ENCODE data around the gene XIRP1. TPM values are rescaled to one million over a fixed set of nuclear protein-coding genes. Genes with fewer than 3 reads are reported as not detected.

XIRP1 gene
- total and polyA plus RNA-seq, 4 donors = 0.08 to 0.81 (median 0.52) TPM

DNA sequence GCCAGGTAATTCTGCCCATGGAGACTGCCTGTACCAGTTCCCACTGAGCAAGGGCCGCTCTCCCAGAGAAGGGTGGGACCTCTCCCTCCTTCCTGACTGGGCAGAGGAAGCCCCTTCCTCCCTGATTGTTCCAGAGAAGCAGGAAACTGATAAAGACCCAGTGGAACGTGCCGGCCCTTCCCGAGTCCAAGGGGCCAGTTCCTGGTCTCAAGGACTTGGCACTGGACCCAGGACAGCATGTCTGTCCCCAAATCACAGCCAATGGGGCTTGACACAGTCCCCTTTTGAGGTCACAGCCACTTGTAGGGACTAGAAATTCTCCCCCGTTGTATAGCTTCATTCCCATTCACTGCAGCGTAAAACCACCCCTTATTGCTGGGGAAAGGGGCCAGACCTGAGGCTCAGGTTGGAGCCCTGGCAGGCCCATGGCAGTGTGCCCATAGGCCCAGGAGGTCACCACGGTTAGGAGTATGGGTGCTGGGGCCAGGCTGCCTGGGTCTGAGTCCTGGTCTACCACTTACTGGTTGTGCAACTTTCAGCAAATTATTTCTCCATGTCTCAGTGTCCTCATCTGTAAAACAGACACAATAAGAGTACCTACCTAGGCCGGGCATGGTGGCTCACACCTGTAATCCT, 57.1 kb downstream of the XIRP1 start:
- Histone ChIP-seq H3K9ac (ENCODE audit: insufficient read depth in 1 of 2, low read length in 2 of 2) (no peak overlapping the region), H3K36me3 (ENCODE audit: control insufficient read depth in 4 of 4, insufficient read depth in 4 of 4, low read length in 4 of 4) (peaks cover 0 to 17% (median 1%) of the 10 kb centered on the region in 4 donors), H3K9me3 (ENCODE audit: control insufficient read depth in 4 of 4, insufficient read depth in 3 of 4, low read length in 3 of 4) (no peaks in the 10 kb centered on the region), H3K27ac (ENCODE audit: low read depth in 1 of 2, low read length in 1 of 2) (peak overlapping the region in 1 of 2 donors; percentile 87), H3K4me1 (ENCODE audit: control insufficient read depth in 5 of 5, insufficient read depth in 5 of 5, low read length in 5 of 5) (peaks cover 0 to 49% (median 0%) of the 10 kb centered on the region in 5 donors), H3K27me3 (ENCODE audit: control insufficient read depth in 3 of 3, insufficient read depth in 3 of 3, low read length in 2 of 3) (no peaks in the 10 kb centered on the region), H3K4me3 (no peak overlapping the region)
- TF ChIP-seq, protein P1, sequence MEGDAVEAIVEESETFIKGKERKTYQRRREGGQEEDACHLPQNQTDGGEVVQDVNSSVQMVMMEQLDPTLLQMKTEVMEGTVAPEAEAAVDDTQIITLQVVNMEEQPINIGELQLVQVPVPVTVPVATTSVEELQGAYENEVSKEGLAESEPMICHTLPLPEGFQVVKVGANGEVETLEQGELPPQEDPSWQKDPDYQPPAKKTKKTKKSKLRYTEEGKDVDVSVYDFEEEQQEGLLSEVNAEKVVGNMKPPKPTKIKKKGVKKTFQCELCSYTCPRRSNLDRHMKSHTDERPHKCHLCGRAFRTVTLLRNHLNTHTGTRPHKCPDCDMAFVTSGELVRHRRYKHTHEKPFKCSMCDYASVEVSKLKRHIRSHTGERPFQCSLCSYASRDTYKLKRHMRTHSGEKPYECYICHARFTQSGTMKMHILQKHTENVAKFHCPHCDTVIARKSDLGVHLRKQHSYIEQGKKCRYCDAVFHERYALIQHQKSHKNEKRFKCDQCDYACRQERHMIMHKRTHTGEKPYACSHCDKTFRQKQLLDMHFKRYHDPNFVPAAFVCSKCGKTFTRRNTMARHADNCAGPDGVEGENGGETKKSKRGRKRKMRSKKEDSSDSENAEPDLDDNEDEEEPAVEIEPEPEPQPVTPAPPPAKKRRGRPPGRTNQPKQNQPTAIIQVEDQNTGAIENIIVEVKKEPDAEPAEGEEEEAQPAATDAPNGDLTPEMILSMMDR (IDR thresholded peaks at IDR 0.05; ENCODE audit: control extremely low read depth, extremely low read depth) = no peak
- no peak for ATAC-seq (ENCODE audit: insufficient read depth, low FRiP score)
- peak in 1 of 3 donors; percentile 43 for DNase-seq
- 55 to 71% methylated on average over 8 of the region's 8 CpGs for WGBS, 2 donors

DNA sequence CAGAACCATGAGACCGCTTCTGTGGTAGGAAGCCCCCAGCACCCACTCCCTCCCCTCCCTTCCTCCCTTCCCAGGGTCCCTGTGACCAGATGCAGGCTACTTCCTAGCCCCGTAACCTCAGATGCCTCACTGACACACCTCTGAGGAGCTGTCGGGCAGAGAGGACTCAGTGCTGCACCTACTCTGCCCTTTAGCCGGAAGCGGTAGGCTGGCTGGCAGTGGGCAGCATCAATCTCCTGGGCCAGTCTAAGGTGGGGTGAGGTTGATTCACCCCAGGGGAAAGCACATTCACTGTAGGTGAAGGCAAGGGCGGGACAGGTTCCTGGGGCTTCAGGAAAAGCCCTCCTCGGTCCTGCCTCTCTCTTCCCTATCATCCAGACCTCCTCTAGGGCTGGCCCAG, 58.1 kb downstream of the XIRP1 start:
- no peak for DNase-seq
- TF ChIP-seq, protein P1 (IDR thresholded peaks at IDR 0.05; ENCODE audit: control extremely low read depth, extremely low read depth) = no peak
- H3K27ac ChIP-seq (ENCODE audit: low read depth in 1 of 2, low read length in 1 of 2) = peak overlapping the region in 1 of 2 donors; percentile 27
- H3K9me3 ChIP-seq (ENCODE audit: control insufficient read depth in 4 of 4, insufficient read depth in 3 of 4, low read length in 3 of 4) = no peaks in the 10 kb centered on the region
- H3K27me3 ChIP-seq (ENCODE audit: control insufficient read depth in 3 of 3, insufficient read depth in 3 of 3, low read length in 2 of 3) = no peaks in the 10 kb centered on the region
- H3K9ac ChIP-seq (ENCODE audit: insufficient read depth in 1 of 2, low read length in 2 of 2) = no peak overlapping the region
- H3K4me1 ChIP-seq (ENCODE audit: control insufficient read depth in 5 of 5, insufficient read depth in 5 of 5, low read length in 5 of 5) = peaks cover 0 to 50% (median 0%) of the 10 kb centered on the region in 5 donors
- H3K4me3 ChIP-seq = no peak overlapping the region
- ATAC-seq (ENCODE audit: insufficient read depth, low FRiP score) = no peak
- H3K36me3 ChIP-seq (ENCODE audit: control insufficient read depth in 4 of 4, insufficient read depth in 4 of 4, low read length in 4 of 4) = peaks cover 0 to 15% (median 1%) of the 10 kb centered on the region in 4 donors
- WGBS, 2 donors = 76 to 87% methylated on average over 7 of the region's 7 CpGs

DNA sequence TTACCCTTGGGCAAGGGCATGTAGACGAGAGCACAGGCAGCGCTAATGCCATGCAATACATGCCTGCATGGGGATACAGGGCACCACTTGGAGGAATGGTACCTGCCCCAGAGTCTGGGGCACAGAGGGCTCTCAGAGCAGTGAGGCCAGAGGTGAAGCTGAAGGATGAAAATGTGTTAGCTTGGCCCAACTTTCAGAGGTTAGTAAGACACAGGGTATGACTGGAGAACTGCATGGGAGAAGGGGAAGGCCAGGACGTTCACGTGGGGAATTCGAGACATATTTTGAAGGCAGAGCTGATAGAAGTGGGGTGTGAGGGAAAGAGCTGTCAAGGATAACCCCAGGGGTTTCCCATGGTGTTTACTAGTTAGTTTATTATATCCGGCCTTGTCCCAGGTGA, 58.6 kb downstream of the XIRP1 start:
- Histone ChIP-seq H3K27me3 (ENCODE audit: control insufficient read depth in 3 of 3, insufficient read depth in 3 of 3, low read length in 2 of 3) (no peaks in the 10 kb centered on the region), H3K36me3 (ENCODE audit: control insufficient read depth in 4 of 4, insufficient read depth in 4 of 4, low read length in 4 of 4) (peaks cover 0 to 15% (median 1%) of the 10 kb centered on the region in 4 donors), H3K4me1 (ENCODE audit: control insufficient read depth in 5 of 5, insufficient read depth in 5 of 5, low read length in 5 of 5) (peaks cover 0 to 50% (median 0%) of the 10 kb centered on the region in 5 donors), H3K4me3 (no peak overlapping the region), H3K9ac (ENCODE audit: insufficient read depth in 1 of 2, low read length in 2 of 2) (no peak overlapping the region), H3K9me3 (ENCODE audit: control insufficient read depth in 4 of 4, insufficient read depth in 3 of 4, low read length in 3 of 4) (no peaks in the 10 kb centered on the region), H3K27ac (ENCODE audit: low read depth in 1 of 2, low read length in 1 of 2) (peak overlapping the region in 1 of 2 donors; percentile 27)
- TF ChIP-seq, protein P1 (IDR thresholded peaks at IDR 0.05; ENCODE audit: control extremely low read depth, extremely low read depth) = no peak
- ATAC-seq (ENCODE audit: insufficient read depth, low FRiP score) = no peak
- 76 to 78% methylated on average over 6 of the region's 6 CpGs for WGBS, 2 donors
- DNase-seq = no peak

Small RNA genes lying within 50 kb of the gene (small RNA-seq; reads per million reads assigned to genes)
- gene RF00017 (ENCODE audit: low replicate concordance) = not detected

Other genes starting within 250 kb of the XIRP1 start
- under 1 TPM; 0.12 to 0.60 TPM for gene SCN11A, start 140.7 kb downstream of the XIRP1 start, total RNA-seq
- gene SCN11A, start 140.7 kb downstream of the XIRP1 start, polyA plus RNA-seq = under 1 TPM; 0.04 to 0.06 TPM
- gene WDR48, start 140.6 kb downstream of the XIRP1 start, total RNA-seq = 10 to 100 TPM; 24.1 to 58.8 TPM
- gene WDR48, start 140.6 kb downstream of the XIRP1 start, polyA plus RNA-seq = 10 to 100 TPM in 1 of 2 donors, 1 to 10 TPM in 1; 8.8 to 13.5 TPM
- 10 to 100 TPM; 54.8 to 71.1 TPM for gene GORASP1, start 85.0 kb downstream of the XIRP1 start, total RNA-seq
- 10 to 100 TPM; 28.7 to 42.3 TPM for gene GORASP1, start 85.0 kb downstream of the XIRP1 start, polyA plus RNA-seq
- 10 to 100 TPM; 14.2 to 30.4 TPM for gene TTC21A, start 84.9 kb downstream of the XIRP1 start, total RNA-seq
- gene TTC21A, start 84.9 kb downstream of the XIRP1 start, polyA plus RNA-seq = 1 to 10 TPM; 6.1 to 9.2 TPM
- gene CSRNP1, start 39.0 kb downstream of the XIRP1 start, total RNA-seq = 10 to 100 TPM; 32.8 to 37.9 TPM
- 10 to 100 TPM; 25.2 to 97.8 TPM for gene CSRNP1, start 39.0 kb downstream of the XIRP1 start, polyA plus RNA-seq
- gene CX3CR1, start 87.4 kb upstream of the XIRP1 start, total RNA-seq = 1 to 10 TPM; 4.7 to 5.0 TPM
- gene CX3CR1, start 87.4 kb upstream of the XIRP1 start, polyA plus RNA-seq = 1 to 10 TPM in 1 of 2 donors, under 1 TPM in 1; 0.20 to 2.6 TPM
- not detected for gene CCR8, start 137.1 kb upstream of the XIRP1 start, total RNA-seq
- under 1 TPM in 1 of 2 donors, not detected in 1; 0.06 TPM for gene CCR8, start 137.1 kb upstream of the XIRP1 start, polyA plus RNA-seq
- 10 to 100 TPM; 26.7 to 31.0 TPM for gene SLC25A38, start 190.8 kb upstream of the XIRP1 start, total RNA-seq
- gene SLC25A38, start 190.8 kb upstream of the XIRP1 start, polyA plus RNA-seq = 10 to 100 TPM; 24.8 to 28.1 TPM
- gene RPSA, start 214.1 kb upstream of the XIRP1 start, total RNA-seq = 1,000 to 10,000 TPM in 1 of 2 donors, 100 to 1,000 TPM in 1; 657 to 1,053 TPM
- 1,000 to 10,000 TPM; 1,464 to 1,968 TPM for gene RPSA, start 214.1 kb upstream of the XIRP1 start, polyA plus RNA-seq